Omental fat pad (tissue), 4 donors: Measurements from ENCODE around the gene MIDN. TPM values are rescaled to one million over a fixed set of nuclear protein-coding genes. Genes with fewer than 3 reads are reported as not detected.

Experiments used
- ATAC-seq: fragments of 150-250 bp; one replicate; pipeline ENCODE4 v1.9.1; 2016; ENCODE audit warnings: mild to moderate bottlenecking, moderate library complexity; ENCODE audit not compliant: low FRiP score
- DNase-seq: peaks from one replicate; pipeline ENCODE4 v3.0.0-alpha.2; 2019; ENCODE audit warnings: low spot score
- total RNA-seq, 4 donors: library from RNA; depleted of rRNA; stranded (reverse); fragments of >200 nt; gene quantifications; one replicate each; pipeline ENCODE4 v1.1.0, GENCODE V29; 2016
- TF ChIP-seq, protein P1 (sequence below), 3 donors: fragments of 450-650 bp; IDR thresholded peaks; one replicate each; pipeline ENCODE4 v1.5.1; 2016 to 2017; ENCODE audit warnings: antibody characterized with exemption in 3 of 3, mild to moderate bottlenecking in 3 of 3, moderate library complexity in 2 of 3

MIDN gene
- total RNA-seq, 4 donors from 2014 or later, result 24.5 to 68.6 (median 44.1) TPM

DNA sequence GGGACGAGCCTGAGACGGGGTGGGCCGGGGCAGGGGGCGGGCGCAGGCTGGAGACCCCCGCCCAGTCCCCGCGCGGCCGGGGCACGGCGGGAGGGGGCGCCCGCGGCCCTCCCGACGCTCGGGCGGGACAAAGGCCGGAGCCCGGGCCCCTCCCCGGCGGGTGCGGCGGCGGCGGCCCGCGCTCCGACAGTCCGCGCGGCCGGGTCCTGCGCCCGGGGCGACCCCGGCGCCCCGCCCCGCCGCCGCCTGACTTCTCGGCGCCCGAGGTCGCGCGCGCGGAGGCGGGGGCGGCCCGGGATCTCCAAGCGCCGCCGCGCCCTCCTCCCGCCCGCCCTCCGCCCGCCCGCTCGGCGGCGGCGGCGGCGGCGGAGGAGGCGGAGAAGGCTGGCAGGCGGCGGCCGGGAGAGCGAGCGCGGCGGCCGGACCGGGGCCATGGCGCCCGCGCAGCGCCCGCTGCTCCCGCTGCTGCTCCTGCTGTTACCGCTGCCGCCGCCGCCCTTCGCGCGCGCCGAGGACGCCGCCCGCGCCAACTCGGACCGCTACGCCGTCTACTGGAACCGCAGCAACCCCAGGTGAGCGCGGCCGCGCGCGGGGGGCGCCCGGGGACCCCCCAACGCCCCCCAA, 37.5 kb downstream of the MIDN start, which contains the start of gene EFNA2:
TSS of gene EFNA2 (plus strand) at position 137 of the 624 bp plus-strand sequence. CDS start at position 433, 296 bp downstream.
- DNase-seq, result no peak
- ATAC-seq, result no peak
- TF ChIP-seq, protein P1, sequence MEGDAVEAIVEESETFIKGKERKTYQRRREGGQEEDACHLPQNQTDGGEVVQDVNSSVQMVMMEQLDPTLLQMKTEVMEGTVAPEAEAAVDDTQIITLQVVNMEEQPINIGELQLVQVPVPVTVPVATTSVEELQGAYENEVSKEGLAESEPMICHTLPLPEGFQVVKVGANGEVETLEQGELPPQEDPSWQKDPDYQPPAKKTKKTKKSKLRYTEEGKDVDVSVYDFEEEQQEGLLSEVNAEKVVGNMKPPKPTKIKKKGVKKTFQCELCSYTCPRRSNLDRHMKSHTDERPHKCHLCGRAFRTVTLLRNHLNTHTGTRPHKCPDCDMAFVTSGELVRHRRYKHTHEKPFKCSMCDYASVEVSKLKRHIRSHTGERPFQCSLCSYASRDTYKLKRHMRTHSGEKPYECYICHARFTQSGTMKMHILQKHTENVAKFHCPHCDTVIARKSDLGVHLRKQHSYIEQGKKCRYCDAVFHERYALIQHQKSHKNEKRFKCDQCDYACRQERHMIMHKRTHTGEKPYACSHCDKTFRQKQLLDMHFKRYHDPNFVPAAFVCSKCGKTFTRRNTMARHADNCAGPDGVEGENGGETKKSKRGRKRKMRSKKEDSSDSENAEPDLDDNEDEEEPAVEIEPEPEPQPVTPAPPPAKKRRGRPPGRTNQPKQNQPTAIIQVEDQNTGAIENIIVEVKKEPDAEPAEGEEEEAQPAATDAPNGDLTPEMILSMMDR (IDR thresholded peaks at IDR 0.05), result no peak

DNA sequence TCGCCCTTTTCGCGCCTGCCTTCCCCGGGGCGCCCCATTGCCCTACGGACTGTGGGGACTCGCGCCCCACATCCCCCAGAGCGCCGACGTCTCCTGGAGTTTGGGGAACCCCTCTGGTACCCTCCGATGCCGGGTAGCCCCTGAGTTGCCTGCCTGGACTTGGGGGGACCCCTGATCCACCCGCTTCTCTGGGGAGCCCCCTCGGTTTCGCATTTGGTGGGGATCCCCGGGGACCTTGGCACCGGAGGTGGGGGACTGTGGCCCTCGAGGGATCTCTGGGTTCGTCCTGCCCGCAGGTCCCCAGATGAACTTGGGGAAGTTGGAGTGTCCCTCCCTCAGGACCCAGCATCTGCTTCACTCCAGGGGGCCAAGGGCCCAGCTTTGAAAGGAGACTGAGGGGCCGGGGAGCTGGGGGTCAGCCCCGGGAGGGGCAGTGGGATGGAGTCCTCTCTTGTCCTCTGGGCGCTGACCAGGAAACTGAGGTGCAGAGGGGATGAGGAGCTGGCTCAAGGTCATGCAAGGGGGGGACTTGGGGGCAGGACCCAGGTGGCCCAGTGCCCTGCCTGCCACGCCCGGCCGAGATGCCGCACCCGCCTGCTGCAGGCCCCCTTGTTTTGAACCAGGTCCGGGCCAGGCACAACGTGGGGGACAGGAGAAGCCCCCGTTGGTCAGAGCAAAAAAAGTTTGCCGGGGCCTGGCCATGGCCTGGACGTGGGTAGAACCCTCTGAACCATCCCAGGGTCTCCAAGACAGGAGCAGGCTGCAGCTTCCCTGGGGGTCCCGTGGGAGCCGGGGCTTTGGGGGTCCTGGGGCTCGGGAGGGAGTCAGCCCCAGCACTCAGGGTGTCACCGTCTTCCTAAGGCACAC, 38.3 kb downstream of the MIDN start:
- DNase-seq (no peak), ATAC-seq (no peak)
- TF ChIP-seq, protein P1 (IDR thresholded peaks at IDR 0.05), result no peak

DNA sequence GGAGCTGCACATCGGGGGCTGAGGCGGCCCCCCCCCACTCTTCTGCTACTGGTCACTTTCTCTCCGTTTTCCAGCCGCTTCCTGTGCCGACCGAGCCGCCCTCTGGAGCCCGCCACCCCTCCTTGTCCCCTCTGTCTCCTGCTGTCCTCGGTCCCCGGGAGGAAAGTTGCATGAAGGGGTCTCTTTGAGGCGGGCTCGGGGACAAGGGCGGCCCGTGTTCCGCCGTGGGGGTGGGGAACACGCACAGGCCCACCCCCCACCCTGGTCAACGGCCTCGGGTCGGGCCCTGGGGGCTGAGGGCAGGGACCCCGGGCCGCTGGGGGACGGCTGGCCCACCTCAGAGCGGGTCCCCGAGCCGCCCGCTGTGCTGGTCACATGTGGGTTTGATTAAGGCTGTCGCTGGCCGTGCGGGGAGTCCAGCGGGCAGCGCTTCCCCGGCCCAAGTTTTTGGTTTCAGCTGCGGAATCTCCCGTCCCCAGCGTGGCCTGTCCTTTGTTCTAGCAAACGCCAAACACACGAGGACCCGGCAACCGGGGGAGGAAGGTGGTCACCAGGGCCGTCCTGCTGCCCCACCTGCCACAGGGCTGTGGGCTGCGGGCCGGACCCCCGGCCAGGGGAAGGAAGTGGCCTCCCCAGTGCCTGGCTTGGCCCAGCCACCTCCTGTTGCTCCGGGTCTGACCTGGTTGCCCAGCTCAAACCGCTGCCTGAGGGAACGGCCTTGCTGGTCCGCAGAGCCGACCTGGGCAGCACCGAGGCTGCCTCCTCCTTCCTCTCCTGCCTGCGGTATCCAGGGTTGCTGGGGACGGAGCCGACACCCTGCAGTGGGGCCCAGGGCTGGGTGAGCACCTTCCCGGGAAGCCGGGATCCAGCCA, 39.2 kb downstream of the MIDN start:
- DNase-seq (no peak), ATAC-seq (no peak)
- TF ChIP-seq, protein P1 (IDR thresholded peaks at IDR 0.05), result no peak

DNA sequence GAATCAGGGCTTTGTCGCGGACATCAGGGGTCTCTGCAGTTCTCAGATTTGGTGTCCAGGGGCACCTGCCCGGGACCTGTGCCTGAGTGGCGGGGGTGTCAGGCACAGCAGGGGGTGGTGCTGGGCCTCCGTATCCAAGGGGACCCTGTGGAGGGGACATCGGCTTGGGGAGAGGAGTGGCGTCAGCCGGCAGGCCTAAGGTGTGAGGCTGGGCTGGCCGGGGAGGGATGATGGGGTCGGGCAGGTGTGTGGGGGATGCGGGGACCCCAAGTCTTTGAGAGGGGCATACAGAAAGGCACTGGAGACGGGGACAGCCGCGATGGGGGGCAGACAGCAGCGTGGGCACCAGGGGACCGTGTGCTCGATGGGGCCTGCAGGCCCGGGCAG, 39.8 kb downstream of the MIDN start:
- TF ChIP-seq, protein P1 (IDR thresholded peaks at IDR 0.05), result no peak
- no peak for DNase-seq
- ATAC-seq, result no peak

DNA sequence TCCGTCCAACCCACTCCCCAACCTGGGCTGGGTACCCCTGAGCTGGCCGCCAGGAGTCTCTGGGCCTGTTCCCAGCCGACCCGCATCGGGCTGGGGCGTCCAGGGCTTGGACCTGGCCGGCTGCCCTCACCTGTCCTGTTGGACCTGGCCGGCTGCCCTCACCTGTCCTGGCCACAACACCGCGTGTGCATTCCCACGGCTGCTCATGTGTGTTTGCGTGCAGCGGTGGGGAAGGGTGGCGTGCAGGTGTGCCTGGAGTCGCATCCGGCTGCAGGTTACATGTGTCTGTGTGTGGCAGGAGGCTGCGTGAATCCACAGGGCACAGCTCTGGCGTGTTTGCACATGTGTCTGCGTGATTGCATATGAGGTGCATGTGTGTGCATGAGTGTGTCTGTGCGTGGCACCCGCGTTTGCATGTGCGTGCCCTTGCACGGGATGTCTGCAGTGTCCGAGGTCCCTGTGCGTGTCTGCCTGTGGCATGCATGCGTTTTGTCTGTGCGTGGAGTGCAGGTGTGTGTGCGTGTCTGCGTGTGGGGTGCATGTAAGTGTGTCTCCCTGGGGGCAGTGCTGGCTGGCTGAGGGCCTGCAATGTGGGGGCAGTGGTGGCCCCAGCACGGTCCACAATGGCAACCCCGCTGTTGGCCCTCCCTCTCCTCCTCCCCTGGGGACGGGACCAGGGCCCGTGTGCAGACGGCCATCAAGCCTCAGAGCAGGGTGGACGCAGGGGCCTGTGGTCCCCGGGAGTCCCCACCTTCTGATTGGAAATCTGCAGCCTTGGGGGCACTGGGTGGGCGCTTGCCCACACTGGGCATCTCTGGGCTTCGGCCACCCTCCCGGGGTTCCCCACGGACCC, 40.7 kb downstream of the MIDN start:
- DNase-seq, result no peak
- TF ChIP-seq, protein P1 (IDR thresholded peaks at IDR 0.05), result no peak
- ATAC-seq, result no peak

DNA sequence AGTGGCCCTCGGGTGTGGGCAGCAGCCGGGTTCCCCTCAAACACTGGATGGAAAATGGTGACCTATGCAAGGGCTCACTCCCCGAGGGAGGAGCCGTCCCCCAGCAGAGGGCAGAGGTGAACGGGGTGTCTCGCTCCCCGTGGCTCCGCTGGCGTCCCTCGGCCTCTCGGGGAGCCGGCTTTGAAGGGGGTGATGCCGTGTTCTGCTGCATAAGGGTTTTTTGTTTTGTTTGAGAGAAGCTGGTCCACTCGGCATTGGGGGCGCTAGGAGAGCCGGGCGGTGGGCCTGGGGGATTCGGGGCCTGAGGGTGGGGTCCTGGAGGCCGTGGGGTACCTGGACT, 41.3 kb downstream of the MIDN start:
- no peak for ATAC-seq
- DNase-seq, result no peak
- TF ChIP-seq, protein P1 (IDR thresholded peaks at IDR 0.05), result no peak
